HEK293 (cell line): ENCODE data around the gene LRRC23.

Source experiments
- CTCF ChIA-PET: fragments of 350-600 bp; formaldehyde crosslinking; extraction: SDS; loops from one replicate; lab custom pipeline; 2021; ENCODE audit warnings: antibody characterized with exemption; lab: Yijun Ruan, JAX
- POLR2A ChIA-PET: fragments of 300-600 bp; formaldehyde crosslinking; extraction: SDS; loops from one replicate; lab custom pipeline; 2020; ENCODE audit warnings: antibody characterized with exemption, inconsistent platforms; lab: Yijun Ruan, JAX
- H3K27ac ChIP-seq: fragments of 200-500 bp; sonication (Bioruptor generic); 2 replicates; pipeline ENCODE4 v1.5.1; 2014; ENCODE audit warnings: low read depth, low read length, control low read depth, inconsistent platforms; ENCODE audit errors: extremely low read depth
- H3K36me3 ChIP-seq, 2 experiments: fragments of 200-500 bp in 1 of 2; sonication (Bioruptor generic) in 1 of 2; 1 replicate in 1 of 2; 2 replicates in 1 of 2; pipeline ENCODE4 v1.5.1; 2014 to 2017; ENCODE audit warnings: inconsistent platforms in 2 of 2, low read length in 2 of 2; ENCODE audit not compliant: control insufficient read depth in 2 of 2, insufficient read depth in 1 of 2
- H3K4me1 ChIP-seq: fragments of 200-500 bp; sonication (Bioruptor generic); 2 replicates; pipeline ENCODE4 v1.5.1; 2014; ENCODE audit warnings: mild to moderate bottlenecking, low read length, inconsistent platforms; ENCODE audit not compliant: control insufficient read depth, insufficient read depth
- H3K4me3 ChIP-seq: 2 replicates; pipeline ENCODE4 v1.5.1; 2011; ENCODE audit warnings: low read depth, mild to moderate bottlenecking, control low read depth, low read length, moderate library complexity
- H3K9me3 ChIP-seq: fragments of 200-500 bp; sonication (Bioruptor generic); 2 replicates; pipeline ENCODE4 v1.5.1; 2014; ENCODE audit warnings: low read depth, low read length, inconsistent platforms; ENCODE audit not compliant: control insufficient read depth, insufficient read depth
- CTCF ChIP-seq: fragments of 450-650 bp; formaldehyde crosslinking; IDR thresholded peaks from 2 replicates; pipeline ENCODE4 v1.5.1; 2016; ENCODE audit warnings: missing biosample characterization, missing genetic modification characterization
- HIC1 ChIP-seq: fragments of 450-650 bp; formaldehyde crosslinking; IDR thresholded peaks from 2 replicates; pipeline ENCODE4 v1.5.1; 2016; ENCODE audit warnings: missing biosample characterization, missing genetic modification characterization
- HOXD13 ChIP-seq: sonication (generic); formaldehyde crosslinking; IDR thresholded peaks from 2 replicates; pipeline ENCODE4 v1.8.0; 2022; ENCODE audit warnings: missing genetic modification reagents, borderline replicate concordance
- KLF1 ChIP-seq: fragments of 450-650 bp; formaldehyde crosslinking; IDR thresholded peaks from 2 replicates; pipeline ENCODE4 v1.5.1; 2016; ENCODE audit warnings: missing biosample characterization, missing genetic modification characterization
- KLF17 ChIP-seq: fragments of 450-650 bp; formaldehyde crosslinking; IDR thresholded peaks from 2 replicates; pipeline ENCODE4 v1.5.1; 2016; ENCODE audit warnings: missing biosample characterization, missing genetic modification characterization
- KLF8 ChIP-seq: fragments of 450-650 bp; formaldehyde crosslinking; IDR thresholded peaks from 2 replicates; pipeline ENCODE4 v1.5.1; 2016; ENCODE audit warnings: missing biosample characterization, missing genetic modification characterization
- PATZ1 ChIP-seq: fragments of 450-650 bp; formaldehyde crosslinking; IDR thresholded peaks from 2 replicates; pipeline ENCODE4 v1.5.1; 2016; ENCODE audit warnings: missing biosample characterization, missing genetic modification characterization
- PRDM1 ChIP-seq: fragments of 450-650 bp; formaldehyde crosslinking; IDR thresholded peaks from 2 replicates; pipeline ENCODE4; 2016; ENCODE audit warnings: missing biosample characterization, missing genetic modification characterization
- PRDM10 ChIP-seq: fragments of 450-650 bp; formaldehyde crosslinking; IDR thresholded peaks from 2 replicates; pipeline ENCODE4 v1.5.1; 2016; ENCODE audit warnings: missing biosample characterization, missing genetic modification characterization
- SETDB1 ChIP-seq: IDR thresholded peaks from one replicate; pipeline ENCODE4 v1.6.1; 2017; ENCODE audit warnings: mild to moderate bottlenecking, low read length, moderate library complexity, mixed read lengths; ENCODE audit not compliant: insufficient read length
- SP2 ChIP-seq: fragments of 450-650 bp; formaldehyde crosslinking; IDR thresholded peaks from 2 replicates; pipeline ENCODE4 v1.5.1; 2016; ENCODE audit warnings: missing biosample characterization, missing genetic modification characterization
- ZBTB7A ChIP-seq: fragments of 450-650 bp; formaldehyde crosslinking; IDR thresholded peaks from 2 replicates; pipeline ENCODE4 v1.5.1; 2016; ENCODE audit warnings: low read depth, missing biosample characterization, missing genetic modification characterization
- ZEB2 ChIP-seq: fragments of 450-650 bp; formaldehyde crosslinking; IDR thresholded peaks from 2 replicates; pipeline ENCODE4 v1.5.1; 2016; ENCODE audit warnings: missing biosample characterization, missing genetic modification characterization
- ZFHX2 ChIP-seq: fragments of 450-650 bp; formaldehyde crosslinking; conservative IDR thresholded peaks from 2 replicates; pipeline ENCODE4 v1.5.1; 2016; ENCODE audit warnings: missing biosample characterization, missing genetic modification characterization
- ZNF214 ChIP-seq: fragments of 450-650 bp; formaldehyde crosslinking; IDR thresholded peaks from 2 replicates; pipeline ENCODE4 v1.5.1; 2017; ENCODE audit warnings: missing biosample characterization, mild to moderate bottlenecking, missing genetic modification characterization, borderline replicate concordance
- ZNF24 ChIP-seq: fragments of 450-650 bp; formaldehyde crosslinking; IDR thresholded peaks from 2 replicates; pipeline ENCODE4 v1.5.1; 2016; ENCODE audit warnings: missing biosample characterization, missing genetic modification characterization
- ZNF391 ChIP-seq: fragments of 450-650 bp; formaldehyde crosslinking; IDR thresholded peaks from 2 replicates; pipeline ENCODE4 v1.5.1; 2016; ENCODE audit warnings: low read depth, missing biosample characterization, missing genetic modification characterization, borderline replicate concordance
- ZNF580 ChIP-seq: fragments of 450-650 bp; formaldehyde crosslinking; IDR thresholded peaks from 2 replicates; pipeline ENCODE4 v1.5.1; 2016; ENCODE audit warnings: missing biosample characterization, missing genetic modification characterization
- ZNF654 ChIP-seq: fragments of 450-650 bp; formaldehyde crosslinking; IDR thresholded peaks from 2 replicates; pipeline ENCODE4 v1.5.1; 2016; ENCODE audit warnings: low read depth, missing biosample characterization, missing genetic modification characterization
- ZNF660 ChIP-seq: fragments of 450-650 bp; IDR thresholded peaks from 2 replicates; pipeline ENCODE4 v1.5.1; 2018; ENCODE audit warnings: missing biosample characterization, mild to moderate bottlenecking, missing genetic modification characterization

LRRC23 gene

GRCh38 chr12:6871052-6871957 lies 33.3 kb upstream of the LRRC23 start (continued):
- TF ChIP-seq HIC1: peak; percentile 46; the same call in 1 of the 2 replicates
- peak; percentile 44 for TF ChIP-seq ZFHX2 (tag by site-specific recombination)

GRCh38 chr12:6872073-6873048 lies 32.3 kb upstream of the LRRC23 start:
- H3K4me3 ChIP-seq: peak overlapping the region; percentile 67
- ChIA-PET POLR2A (interaction anchor here (0.5 to 3.7 kb wide), 37 partner anchors 8 to 338 kb away, joined by 3 to 88 read pairs (median 4); partner anchors contain the start of genes ATN1, C12orf57, CDCA3 and COPS7A), CTCF (interaction anchor here (0.5 to 5.3 kb wide), 48 partner anchors 9 to 829 kb away, joined by 3 to 71 read pairs (median 4); partner anchors contain the start of genes ATN1, C12orf57, C1RL and CDCA3)
- H3K4me1 ChIP-seq: peaks cover 2% of the 10 kb centered on the region; the same call in 1 of the 2 replicates
- peaks cover 4 to 44% of the 10 kb centered on the region in 2 experiments; a peak in 2 of 3 replicates for H3K36me3 ChIP-seq
- H3K27ac ChIP-seq: peak overlapping the region; percentile 54; the same call in 1 of the 2 replicates
- no peaks in the 10 kb centered on the region for H3K9me3 ChIP-seq
- no peak for TF ChIP-seq ZNF580 (tag by site-specific recombination)
- TF ChIP-seq ZNF660 (tag by site-specific recombination): peak; percentile 76; the same call in 1 of the 2 replicates
- peak; percentile 56; the same call in 1 of the 2 replicates for TF ChIP-seq ZNF391 (tag by site-specific recombination)
- peak; percentile 99 for TF ChIP-seq CTCF (tag by site-specific recombination)
- peak; percentile 37; the same call in 1 of the 2 replicates for TF ChIP-seq PRDM10 (tag by site-specific recombination)
- TF ChIP-seq KLF17: peak; percentile 65; the same call in 1 of the 2 replicates
- peak; percentile 95 for TF ChIP-seq KLF8 (tag by site-specific recombination)
- no peak for TF ChIP-seq ZNF214
- no peak; the same call in 1 of the 2 replicates for TF ChIP-seq ZEB2 (tag by site-specific recombination)
- TF ChIP-seq PATZ1 (tag by site-specific recombination): peak; percentile 99
- peak; percentile 92 for TF ChIP-seq PRDM1 (tag by site-specific recombination)
- peak; percentile 63 for TF ChIP-seq ZNF24 (tag by site-specific recombination)
- TF ChIP-seq ZBTB7A (tag by site-specific recombination): peak; percentile 91
- TF ChIP-seq SP2 (tag by site-specific recombination): peak; percentile 35; the same call in 1 of the 2 replicates
- no peak for TF ChIP-seq HOXD13 (CRISPR knock-in tag)
- TF ChIP-seq KLF1 (tag by site-specific recombination): peak; percentile 79
- TF ChIP-seq ZNF654: peak; percentile 28
- no peak for TF ChIP-seq SETDB1
